HG02981 (cell line): Measurements from ENCODE around the gene STK39.

Experiments used
- ATAC-seq: cut with Tn5 transposase; IDR thresholded peaks from one replicate; pipeline ENCODE4 v1.9.1; 2021; ENCODE audit warnings: mild to moderate bottlenecking, moderate library complexity; ENCODE audit not compliant: unreplicated experiment

STK39 gene

GRCh38 chr2:167965907-167966761 is 281.3 kb downstream of the STK39 start:
- no peak for ATAC-seq

DNA sequence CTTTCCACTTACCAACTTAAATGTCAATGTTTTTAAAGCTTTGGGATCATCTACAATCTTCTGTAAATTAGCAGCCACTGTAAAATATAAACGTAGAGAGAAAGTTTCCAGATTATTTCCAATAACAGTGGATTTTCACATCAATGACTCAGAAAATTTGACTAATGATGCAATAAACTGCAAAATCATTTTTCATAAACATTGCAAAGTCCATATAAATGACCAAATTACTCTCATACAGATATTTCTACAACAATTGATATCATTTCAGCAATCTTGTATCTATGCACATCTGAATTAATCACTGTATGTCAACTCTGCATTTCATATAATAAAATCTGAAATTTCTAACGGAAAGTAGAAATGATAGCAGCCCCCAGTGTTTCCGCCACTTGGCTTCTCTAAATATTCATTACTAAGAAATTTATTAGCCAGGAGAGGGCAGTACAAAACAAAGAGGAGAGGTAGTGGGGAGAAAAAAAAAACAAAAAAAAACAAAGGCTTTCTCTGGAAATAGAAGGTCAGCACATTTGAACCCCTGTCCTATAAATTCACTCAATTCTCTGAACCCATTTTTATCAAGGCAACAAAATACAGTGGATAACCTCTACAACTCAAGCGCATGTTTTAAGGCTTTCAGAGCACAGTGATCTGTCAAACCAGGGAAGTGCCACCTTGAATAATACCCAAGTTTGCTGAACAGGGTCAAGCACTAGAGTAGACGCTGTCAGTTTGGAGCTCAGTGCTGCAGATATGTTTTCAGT is 282.6 kb downstream of the STK39 start:
- ATAC-seq = no peak

DNA sequence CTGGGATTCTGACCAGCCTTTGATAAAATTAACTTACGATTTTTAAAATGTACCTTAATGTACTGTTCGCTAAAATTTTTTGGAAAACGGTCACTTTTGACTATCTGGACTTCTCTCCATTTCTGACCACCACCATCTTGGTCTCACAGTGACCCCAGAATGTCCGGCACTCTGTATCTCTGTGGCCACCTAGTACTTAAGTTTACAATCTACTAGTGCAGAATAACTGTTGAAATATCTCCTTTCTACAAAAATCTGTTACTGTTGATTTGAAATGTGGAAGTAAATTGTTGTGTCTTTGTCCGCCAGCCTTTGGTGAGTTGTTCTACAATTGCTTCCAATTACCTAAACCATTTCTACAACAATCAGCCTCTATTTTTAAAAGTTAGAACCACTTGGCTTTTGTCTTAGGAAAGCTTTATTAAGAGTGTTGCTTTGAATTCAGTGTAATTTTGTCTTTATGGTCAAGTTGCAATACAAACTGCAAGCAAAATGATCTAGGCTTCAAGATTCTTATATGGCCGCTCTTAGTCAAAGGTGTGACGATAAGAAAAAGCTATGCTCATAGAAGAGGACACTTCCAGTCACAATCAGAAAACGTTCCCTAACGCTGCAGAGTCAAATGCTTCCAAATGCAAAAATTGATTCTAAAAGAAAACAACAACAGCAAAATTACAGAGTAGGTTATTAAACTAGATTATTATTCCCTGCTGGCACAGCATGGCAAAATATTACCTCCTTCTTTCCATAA is 283.3 kb downstream of the STK39 start:
- ATAC-seq = no peak

DNA sequence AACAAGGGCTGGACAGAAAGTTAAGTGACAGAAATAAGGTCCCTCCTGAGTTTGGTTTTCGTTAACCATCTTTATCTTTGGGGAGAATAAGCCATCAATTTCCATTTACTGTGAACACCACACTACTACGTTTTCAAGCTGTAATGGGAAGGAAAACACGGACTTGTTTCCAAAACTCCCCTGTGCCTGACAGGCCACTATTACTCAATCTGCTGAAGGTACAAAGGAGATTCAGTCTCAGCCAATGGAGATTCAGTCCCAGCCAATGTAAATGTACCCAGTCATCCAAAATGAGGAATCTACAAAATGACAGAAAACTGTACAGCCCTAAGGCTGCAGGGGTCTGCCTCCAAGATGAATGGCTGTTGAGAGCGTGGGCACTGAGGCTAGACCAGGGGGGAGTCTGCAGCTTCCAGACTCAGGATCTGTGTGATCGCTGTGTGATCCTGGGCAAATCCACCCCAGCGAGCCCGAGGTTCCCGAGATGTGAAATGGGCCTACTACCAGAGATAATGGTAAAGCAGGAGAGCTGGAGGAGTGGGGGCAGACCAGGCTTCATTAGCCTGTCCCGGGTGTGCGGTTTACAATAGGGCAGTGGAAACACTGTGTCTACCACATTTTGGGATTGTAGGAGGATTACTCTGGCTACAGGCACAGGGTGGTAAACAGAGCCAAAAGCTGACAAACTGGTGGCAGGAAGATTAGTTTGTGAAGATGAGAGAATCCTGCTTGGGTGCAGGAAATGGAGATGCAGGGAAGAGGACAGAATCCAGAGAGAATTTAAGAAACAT is 284.8 kb downstream of the STK39 start:
- ATAC-seq = no peak

DNA sequence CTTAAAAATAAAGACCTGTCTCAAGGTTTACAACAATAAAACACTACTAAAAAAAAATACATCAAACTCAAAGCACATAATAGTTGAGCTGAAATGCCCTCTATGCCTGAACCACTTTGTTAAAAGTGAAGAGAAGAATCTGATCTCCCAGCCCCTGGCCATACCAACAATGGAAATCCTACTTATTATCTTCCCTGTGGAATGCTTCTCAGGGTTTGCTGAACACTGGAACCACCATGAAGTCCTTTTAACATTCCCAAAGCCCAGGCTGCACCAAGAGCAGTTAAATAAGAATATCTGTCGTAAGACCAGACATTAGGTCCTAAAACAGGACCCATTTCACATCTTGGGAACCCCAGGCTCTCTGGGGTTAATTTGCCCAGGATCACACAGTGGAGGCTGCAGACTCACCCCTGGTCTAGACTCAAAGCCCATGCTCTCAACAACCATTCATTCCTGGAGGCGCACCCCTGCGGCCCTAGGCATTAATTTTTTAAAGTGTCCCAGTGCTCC is 285.8 kb downstream of the STK39 start:
- no peak for ATAC-seq

DNA sequence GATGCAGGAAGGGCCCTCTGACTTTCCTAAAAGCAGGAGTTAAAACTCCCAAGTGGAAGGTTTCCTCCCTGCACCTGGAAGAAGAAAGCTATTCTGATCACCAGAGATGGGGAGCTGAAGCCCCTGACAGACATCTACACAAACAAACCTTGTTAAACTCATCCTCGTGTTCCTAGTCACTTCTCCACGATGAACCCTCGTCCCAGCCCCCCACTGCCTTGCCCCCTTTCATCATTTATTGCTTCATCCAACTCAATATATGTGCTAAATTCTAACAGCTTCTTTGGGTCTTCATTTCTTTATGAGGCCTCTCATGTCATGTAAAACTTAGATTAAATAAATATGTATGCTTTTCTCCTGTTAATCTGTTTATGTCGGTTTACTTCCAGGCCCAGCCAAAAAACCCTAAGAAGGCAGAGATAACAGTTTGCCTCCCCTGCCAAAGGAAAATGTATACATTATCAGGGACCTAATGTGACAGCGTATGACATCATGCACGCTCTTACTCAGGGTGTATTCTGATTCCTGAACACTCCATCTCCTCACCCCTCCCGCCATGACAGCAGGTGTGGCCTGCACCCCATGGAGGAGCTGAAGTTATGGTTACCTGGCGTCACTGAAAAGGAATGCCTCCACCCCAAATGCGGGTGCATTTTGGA is 287.2 kb downstream of the STK39 start:
- no peak for ATAC-seq

- no peak for ATAC-seq
Measured at GRCh38 chr2:167957662-167958061, 289.7 kb downstream of the STK39 start.

DNA sequence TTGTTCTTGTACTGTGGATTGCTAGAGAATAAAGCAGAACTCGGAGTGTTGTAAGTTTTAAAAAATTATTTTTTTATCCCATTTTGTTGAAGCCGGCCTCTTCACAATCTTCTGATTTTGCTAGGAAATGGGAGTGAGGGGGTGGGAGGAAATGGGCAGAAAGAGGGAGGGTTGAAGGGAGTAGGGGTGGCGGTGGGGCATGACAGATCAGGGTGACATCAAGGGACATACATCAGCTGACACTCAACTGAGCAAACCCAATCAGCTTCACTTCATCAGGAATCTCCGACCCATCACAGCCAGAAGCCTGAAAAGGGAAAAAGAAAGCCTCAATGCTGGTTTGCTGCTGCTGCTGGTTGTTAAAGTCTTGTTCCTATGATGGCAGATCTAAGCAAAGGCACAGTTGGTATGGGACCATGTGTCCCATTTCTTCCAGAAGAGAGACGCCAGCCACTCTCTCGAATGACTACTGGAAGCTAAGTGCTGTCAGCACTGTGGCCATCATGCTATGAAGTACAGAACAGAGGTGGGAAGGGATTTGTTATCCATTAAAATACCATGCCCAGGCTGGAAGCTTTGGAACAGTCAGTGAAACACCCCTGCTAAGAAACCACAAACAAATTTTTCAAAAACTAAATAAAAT is 292.0 kb downstream of the STK39 start:
- no peak for ATAC-seq

DNA sequence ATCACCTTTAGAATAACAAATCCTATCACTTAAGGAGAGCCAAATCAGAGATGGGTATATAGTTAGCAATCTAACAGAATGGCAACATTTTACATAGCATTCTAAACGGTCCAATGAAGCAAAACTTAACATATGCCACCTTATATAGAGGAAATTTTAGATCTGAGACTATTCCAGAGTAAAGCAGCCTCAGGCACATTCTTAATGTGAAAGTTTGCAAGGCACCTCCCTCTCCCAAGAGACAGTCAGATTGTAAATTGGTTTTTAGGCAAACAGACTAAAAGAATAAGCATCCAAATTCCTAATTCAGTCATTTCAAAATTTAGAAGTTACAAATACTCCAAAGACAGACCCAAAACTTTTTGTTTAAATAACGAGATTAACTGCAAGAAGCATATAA is 292.9 kb downstream of the STK39 start:
- no peak for ATAC-seq

DNA sequence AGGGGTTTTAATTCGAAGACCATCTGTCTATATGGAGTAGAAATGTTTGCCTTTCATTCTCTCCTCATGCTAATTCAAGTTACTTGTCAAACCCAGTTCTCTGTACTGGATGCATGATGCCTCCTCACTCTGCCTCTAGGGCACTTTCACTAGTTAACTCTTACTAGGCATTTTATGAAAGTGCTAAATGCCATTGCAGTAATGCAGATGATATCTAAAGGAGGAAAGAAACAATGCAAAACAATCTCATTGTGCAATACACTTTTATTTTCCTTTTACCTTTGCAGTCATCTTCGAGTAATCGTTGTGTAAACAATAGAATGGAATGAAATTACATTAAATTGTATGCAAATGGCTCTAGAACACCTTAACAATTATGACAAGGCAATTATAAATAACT is 293.6 kb downstream of the STK39 start:
- no peak for ATAC-seq

GRCh38 chr2:167950571-167950970 is 296.8 kb downstream of the STK39 start:
- no peak for ATAC-seq

DNA sequence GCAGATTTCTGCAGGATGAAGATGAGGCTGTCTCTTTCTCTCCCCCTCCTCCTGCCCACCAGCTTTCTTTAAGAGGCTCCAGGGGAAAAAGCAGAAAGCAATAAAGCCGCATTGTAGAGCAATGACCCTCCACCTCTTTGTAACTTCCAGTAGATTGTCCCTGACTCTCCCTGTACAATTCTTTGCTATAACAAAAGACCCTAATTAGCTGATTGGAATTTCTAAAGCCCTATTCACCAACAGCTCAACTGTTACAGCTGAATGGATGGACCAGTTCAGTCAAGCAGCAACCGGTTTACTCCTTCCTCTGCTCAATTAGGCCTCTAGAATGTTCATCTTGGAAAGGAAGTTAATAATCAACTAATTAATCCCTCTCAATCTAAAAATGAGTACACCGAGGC is 301.0 kb downstream of the STK39 start:
- ATAC-seq = no peak

- ATAC-seq = no peak
Measured at GRCh38 chr2:167945660-167946368, 301.6 kb downstream of the STK39 start.

GRCh38 chr2:167944825-167945659 is 302.4 kb downstream of the STK39 start:
- ATAC-seq = no peak

DNA sequence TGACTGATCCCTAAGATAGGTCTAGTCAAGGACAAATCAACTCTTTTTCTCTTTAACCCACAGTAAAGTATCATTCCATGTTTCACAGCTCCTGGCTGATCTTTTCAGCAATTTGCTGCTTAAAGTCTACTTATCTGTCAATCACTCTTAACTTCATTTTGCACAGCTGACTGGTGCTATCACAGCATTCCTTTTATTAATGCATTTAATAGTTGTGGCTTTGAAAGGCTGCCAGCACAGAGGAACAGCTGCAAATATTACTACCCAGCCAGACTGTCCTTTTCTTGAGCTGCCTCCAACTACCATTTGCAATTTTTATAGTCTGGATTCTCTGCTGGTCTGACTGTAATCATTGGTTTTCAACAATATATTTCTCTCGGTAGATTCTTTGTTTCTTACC is 303.5 kb downstream of the STK39 start:
- no peak for ATAC-seq

- no peak for ATAC-seq
Measured at GRCh38 chr2:167943368-167943767, 304.0 kb downstream of the STK39 start.

DNA sequence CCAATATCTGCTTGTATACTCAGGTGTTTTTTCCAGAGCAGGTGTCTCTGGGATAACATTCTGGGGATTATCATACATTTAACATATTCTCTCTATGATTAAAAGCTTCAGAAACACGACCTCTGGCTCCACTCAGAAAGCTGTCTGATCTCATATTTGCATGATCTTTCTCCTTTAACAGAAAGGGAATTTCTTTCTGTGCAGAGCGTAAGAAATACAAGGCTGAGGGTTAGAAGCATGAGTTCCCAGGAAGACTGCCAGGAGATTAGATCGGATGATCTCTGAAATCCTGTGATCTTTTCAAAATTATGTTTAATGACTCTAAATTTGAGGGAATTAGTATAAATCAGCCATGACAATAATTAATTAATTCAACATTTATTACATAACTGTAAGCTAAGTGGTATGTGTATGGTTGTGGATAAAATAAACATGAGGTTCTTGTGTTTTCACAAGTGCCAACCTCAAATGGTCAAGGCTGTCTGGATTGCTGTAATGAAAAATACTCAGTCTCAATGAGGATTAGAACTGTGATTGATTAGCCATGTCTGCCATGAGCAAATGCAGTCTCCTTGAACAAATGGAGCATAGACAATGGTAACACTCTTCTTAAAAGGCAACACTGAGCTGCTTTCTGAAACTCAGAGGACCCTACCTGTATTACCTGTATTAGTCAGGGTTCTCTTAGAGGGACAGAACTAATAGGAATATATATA is 304.9 kb downstream of the STK39 start:
- no peak for ATAC-seq
